ENCODE measurements around the gene GRID2.

GRCh38 chr4:92270908-92271307 lies 32.9 kb upstream of the GRID2 start:
- TF ChIP-seq CTCF (IDR thresholded peaks at IDR 0.05) = no peak
- no peak for TF ChIP-seq POLR2A (IDR thresholded peaks at IDR 0.05)
- TF ChIP-seq POLR2AphosphoS5 (IDR thresholded peaks at IDR 0.05; ENCODE audit: insufficient read depth in 1 of 2, low read depth in 1 of 2) = no peak
